GM12892 (cell line): ENCODE measurements around the gene NAV2.

Experiments
- POLR2AphosphoS5 ChIP-seq: IDR thresholded peaks from 2 replicates; pipeline ENCODE4 v1.6.1; 2011; ENCODE audit warnings: low read depth, low read length, control low read depth
- TAF1 ChIP-seq: IDR thresholded peaks from 2 replicates; pipeline ENCODE4 v1.6.1; 2011; ENCODE audit warnings: low read depth, mild to moderate bottlenecking, control low read depth, low read length, borderline replicate concordance

GRCh38 chr11:19779740-19780139 is 67.1 kb downstream of the NAV2 start:
- TF ChIP-seq POLR2AphosphoS5: no peak
- TF ChIP-seq TAF1: no peak
